Chondrocyte (in vitro differentiated cells): Measurements from ENCODE around the gene MYO16. TPM values are rescaled to one million over a fixed set of nuclear protein-coding genes. Genes with fewer than 3 reads are reported as not detected.
A peak's percentile ranks its signal among the peaks of the same experiment; 100 is the strongest.

Experiments used
- DNase-seq: peaks from one replicate; pipeline ENCODE4 v3.0.0; 2021; ENCODE audit warnings: mixed read lengths, low spot score
- H3K27ac Mint-ChIP-seq: one replicate; pipeline ENCODE4 v1.8.0; 2021; ENCODE audit warnings: mild to moderate bottlenecking, moderate library complexity, mixed read lengths; ENCODE audit not compliant: unreplicated experiment
- H3K27me3 Mint-ChIP-seq: 2 replicates; pipeline ENCODE4 v1.8.0; 2021; ENCODE audit warnings: low read depth, mixed read lengths
- H3K36me3 Mint-ChIP-seq: 2 replicates; pipeline ENCODE4 v1.8.0; 2021; ENCODE audit warnings: low read depth, mixed read lengths
- H3K4me1 Mint-ChIP-seq: 2 replicates; pipeline ENCODE4 v1.8.0; 2021; ENCODE audit warnings: low read depth, mild to moderate bottlenecking, mixed read lengths
- H3K4me3 Mint-ChIP-seq: one replicate; pipeline ENCODE4 v1.8.0; 2021; ENCODE audit warnings: mild to moderate bottlenecking, moderate library complexity, mixed read lengths; ENCODE audit not compliant: unreplicated experiment
- H3K9me3 Mint-ChIP-seq: 2 replicates; pipeline ENCODE4 v1.8.0; 2021; ENCODE audit warnings: low read depth, mixed read lengths
- total RNA-seq: library from RNA; stranded (reverse); gene quantifications from 3 replicates; pipeline ENCODE4 v1.2.1, GENCODE V29; 2021
- TF ChIP-seq, protein P1 (sequence below): fragments of 200-600 bp; sonication (generic); IDR thresholded peaks from 2 replicates; pipeline ENCODE4 v1.5.0; 2021; ENCODE audit warnings: antibody characterized with exemption, mild to moderate bottlenecking, moderate library complexity

MYO16 gene
- total RNA-seq, 1 donor from 2014 or later = 0.12 TPM

DNA sequence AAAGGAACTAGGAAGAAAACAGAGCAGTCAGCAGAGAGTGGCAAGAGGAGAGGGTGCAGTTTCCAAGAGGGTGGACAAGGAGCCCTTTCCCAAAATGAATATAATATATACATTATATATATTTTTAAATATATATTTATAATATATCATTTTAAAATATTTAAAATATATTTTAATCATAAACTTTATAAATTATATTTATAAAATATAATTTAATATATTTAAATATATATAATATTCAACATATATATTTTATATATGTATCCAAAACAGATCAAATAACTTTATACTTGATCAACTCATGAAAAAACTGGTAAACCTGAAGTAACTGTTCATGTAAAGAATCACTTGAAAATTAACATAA lies 328.6 kb downstream of the MYO16 start:
- Mint-ChIP-seq H3K9me3 (no peaks in the 10 kb centered on the region), H3K4me1 (peaks cover 29% of the 10 kb centered on the region), H3K36me3 (no peaks in the 10 kb centered on the region), H3K4me3 (peak overlapping the region; percentile 35), H3K27me3 (no peaks in the 10 kb centered on the region), H3K27ac (peak overlapping the region; percentile 87)
- no peak for DNase-seq
- TF ChIP-seq, protein P1, sequence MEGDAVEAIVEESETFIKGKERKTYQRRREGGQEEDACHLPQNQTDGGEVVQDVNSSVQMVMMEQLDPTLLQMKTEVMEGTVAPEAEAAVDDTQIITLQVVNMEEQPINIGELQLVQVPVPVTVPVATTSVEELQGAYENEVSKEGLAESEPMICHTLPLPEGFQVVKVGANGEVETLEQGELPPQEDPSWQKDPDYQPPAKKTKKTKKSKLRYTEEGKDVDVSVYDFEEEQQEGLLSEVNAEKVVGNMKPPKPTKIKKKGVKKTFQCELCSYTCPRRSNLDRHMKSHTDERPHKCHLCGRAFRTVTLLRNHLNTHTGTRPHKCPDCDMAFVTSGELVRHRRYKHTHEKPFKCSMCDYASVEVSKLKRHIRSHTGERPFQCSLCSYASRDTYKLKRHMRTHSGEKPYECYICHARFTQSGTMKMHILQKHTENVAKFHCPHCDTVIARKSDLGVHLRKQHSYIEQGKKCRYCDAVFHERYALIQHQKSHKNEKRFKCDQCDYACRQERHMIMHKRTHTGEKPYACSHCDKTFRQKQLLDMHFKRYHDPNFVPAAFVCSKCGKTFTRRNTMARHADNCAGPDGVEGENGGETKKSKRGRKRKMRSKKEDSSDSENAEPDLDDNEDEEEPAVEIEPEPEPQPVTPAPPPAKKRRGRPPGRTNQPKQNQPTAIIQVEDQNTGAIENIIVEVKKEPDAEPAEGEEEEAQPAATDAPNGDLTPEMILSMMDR = no peak

- no peak overlapping the region for H3K4me3 Mint-ChIP-seq
- H3K27ac Mint-ChIP-seq = no peak overlapping the region
- TF ChIP-seq, protein P1 = no peak
- H3K9me3 Mint-ChIP-seq = no peaks in the 10 kb centered on the region
- H3K27me3 Mint-ChIP-seq = no peaks in the 10 kb centered on the region
- H3K4me1 Mint-ChIP-seq = peaks cover 41% of the 10 kb centered on the region
- no peaks in the 10 kb centered on the region for H3K36me3 Mint-ChIP-seq
- DNase-seq = no peak
Observed at GRCh38 chr13:108959234-108959633, 329.8 kb downstream of the MYO16 start.

- no peak overlapping the region for H3K27ac Mint-ChIP-seq
- H3K4me3 Mint-ChIP-seq = no peak overlapping the region
- peaks cover 48% of the 10 kb centered on the region for H3K4me1 Mint-ChIP-seq
- H3K9me3 Mint-ChIP-seq = no peaks in the 10 kb centered on the region
- H3K36me3 Mint-ChIP-seq = no peaks in the 10 kb centered on the region
- no peaks in the 10 kb centered on the region for H3K27me3 Mint-ChIP-seq
- TF ChIP-seq, protein P1 = no peak
- no peak for DNase-seq
Observed at GRCh38 chr13:108960006-108960405, 330.6 kb downstream of the MYO16 start.

GRCh38 chr13:108961542-108962125 lies 332.2 kb downstream of the MYO16 start:
- TF ChIP-seq, protein P1 = peak; percentile 99
- Mint-ChIP-seq H3K4me3 (no peak overlapping the region), H3K4me1 (peaks cover 52% of the 10 kb centered on the region), H3K27ac (peak overlapping the region; percentile 3), H3K27me3 (no peaks in the 10 kb centered on the region), H3K36me3 (no peaks in the 10 kb centered on the region), H3K9me3 (no peaks in the 10 kb centered on the region)
- DNase-seq = no peak

- no peaks in the 10 kb centered on the region for H3K27me3 Mint-ChIP-seq
- H3K36me3 Mint-ChIP-seq = no peaks in the 10 kb centered on the region
- H3K27ac Mint-ChIP-seq = no peak overlapping the region
- peaks cover 47% of the 10 kb centered on the region for H3K4me1 Mint-ChIP-seq
- TF ChIP-seq, protein P1 = no peak
- no peaks in the 10 kb centered on the region for H3K9me3 Mint-ChIP-seq
- no peak for DNase-seq
- no peak overlapping the region for H3K4me3 Mint-ChIP-seq
Observed at GRCh38 chr13:108962654-108963053, 333.2 kb downstream of the MYO16 start.
